ENCODE data around the gene MUC5AC.
"Not testable (repeated sequence)": the region's sequence is repeated elsewhere in the genome, so short reads cannot be mapped to it uniquely, and the experiment has no call there.

The MUC5AC gene

GRCh38 chr11:1179641-1180040, 21.9 kb downstream of the MUC5AC start:
- no peak for DNase-seq

- DNase-seq = no peak
Measured at GRCh38 chr11:1180171-1180570, 22.4 kb downstream of the MUC5AC start.

GRCh38 chr11:1180947-1181391, 23.2 kb downstream of the MUC5AC start:
- DNase-seq = no peak

GRCh38 chr11:1181420-1181819, 23.7 kb downstream of the MUC5AC start:
- no peak for DNase-seq

- no peak for DNase-seq
Measured at GRCh38 chr11:1181853-1182535, 24.2 kb downstream of the MUC5AC start.

GRCh38 chr11:1184139-1184538, 26.4 kb downstream of the MUC5AC start:
- not testable (repeated sequence) for DNase-seq

GRCh38 chr11:1188451-1189130, 30.8 kb downstream of the MUC5AC start:
- DNase-seq = not testable (repeated sequence)

GRCh38 chr11:1189816-1190215, 32.1 kb downstream of the MUC5AC start:
- not testable (repeated sequence) for DNase-seq

- DNase-seq = not testable (repeated sequence)
Measured at GRCh38 chr11:1191786-1192470, 34.2 kb downstream of the MUC5AC start.

- DNase-seq = no peak
Measured at GRCh38 chr11:1192741-1193325, 35.1 kb downstream of the MUC5AC start.

GRCh38 chr11:1193326-1194230, 35.8 kb downstream of the MUC5AC start:
- no peak for DNase-seq

- DNase-seq = no peak
Measured at GRCh38 chr11:1194231-1194976, 36.7 kb downstream of the MUC5AC start.

- no peak for DNase-seq
Measured at GRCh38 chr11:1194977-1195681, 37.4 kb downstream of the MUC5AC start.

- no peak for DNase-seq
Measured at GRCh38 chr11:1195682-1196515, 38.1 kb downstream of the MUC5AC start.

- DNase-seq = no peak
Measured at GRCh38 chr11:1196516-1197391, 39.0 kb downstream of the MUC5AC start.

GRCh38 chr11:1197431-1197885, 39.7 kb downstream of the MUC5AC start:
- no peak for DNase-seq

GRCh38 chr11:1197886-1198560, 40.3 kb downstream of the MUC5AC start:
- no peak for DNase-seq

GRCh38 chr11:1198561-1199240, 40.9 kb downstream of the MUC5AC start:
- no peak for DNase-seq
